ENCODE results near the gene KRTAP4-3. TPM values are rescaled to one million over a fixed set of nuclear protein-coding genes. Genes with fewer than 3 reads are reported as not detected.

KRTAP4-3 gene
- polyA plus RNA-seq, 3 donors, result not detected

GRCh38 chr17:41184480-41184961 is 16.5 kb upstream of the KRTAP4-3 start, which contains the start of gene KRTAP4-1:
TSS of gene KRTAP4-1 (minus strand) at chr17:41184911. CDS start at chr17:41184854, 57 bp downstream.
- no peak within 1 kb of the TSS for H3K4me2 ChIP-seq (replicated peaks; ENCODE audit: extremely low read depth, low read length, poor library complexity, severe bottlenecking)
- H3K4me1 Mint-ChIP-seq, result no peaks in the 10 kb centered on the region
- no peak for TF ChIP-seq CTCF (IDR thresholded peaks at IDR 0.05)
- no peak within 1 kb of the TSS for H2AFZ ChIP-seq (ENCODE audit: insufficient read depth, low read depth, low read length, poor library complexity, severe bottlenecking)
- no peaks in the 10 kb centered on the region for H4K20me1 ChIP-seq (ENCODE audit: insufficient read depth, low read length)
- no peaks in the 10 kb centered on the region for H3K36me3 Mint-ChIP-seq
- no peak within 1 kb of the TSS for H3K27ac Mint-ChIP-seq
- H3K27ac ChIP-seq (ENCODE audit: low read depth in 1 of 2, low read length in 2 of 2), result no peak within 1 kb of the TSS
- peaks cover 0 to 2% (median 0%) of the 10 kb centered on the region in 7 donors for H3K9me3 Mint-ChIP-seq
- no peak within 1 kb of the TSS for H3K4me3 ChIP-seq (replicated peaks in 1 of 3; ENCODE audit: low read depth in 2 of 3, low read length in 3 of 3)
- H3K36me3 ChIP-seq (replicated peaks in 1 of 2; ENCODE audit: control insufficient read depth in 1 of 2, insufficient read depth in 2 of 2, low read length in 2 of 2), result no peaks in the 10 kb centered on the region
- H3K9ac ChIP-seq (ENCODE audit: insufficient read depth, low read length, poor library complexity, severe bottlenecking), result no peak within 1 kb of the TSS
- peaks cover 6 to 8% (median 8%) of the 10 kb centered on the region in 3 donors for H3K27me3 Mint-ChIP-seq (ENCODE audit: low read depth in 3 of 3)
- no peaks in the 10 kb centered on the region for H3K4me1 ChIP-seq (ENCODE audit: control insufficient read depth in 1 of 2, insufficient read depth in 2 of 2, low read length in 2 of 2)
- 93% methylated on average over 8 of the region's 9 CpGs for WGBS (ENCODE audit: insufficient coverage)
- H3K4me3 Mint-ChIP-seq, result no peak within 1 kb of the TSS
- no peaks in the 10 kb centered on the region for H3K9me3 ChIP-seq (replicated peaks in 1 of 2; ENCODE audit: control insufficient read depth in 1 of 2, insufficient read depth in 1 of 2, low read length in 2 of 2)
- intact Hi-C loops (cut with micrococcal nuclease), result no loop called here
- H3K79me2 ChIP-seq (ENCODE audit: insufficient read depth, low read length), result no peaks in the 10 kb centered on the region
- no peak for DNase-seq
- H3K27me3 ChIP-seq (ENCODE audit: control insufficient read depth in 2 of 2, insufficient read depth in 2 of 2, low read length in 2 of 2), result peaks cover 0 to 3% of the 10 kb centered on the region in 2 donors

GRCh38 chr17:41178843-41179616 is 11.0 kb upstream of the KRTAP4-3 start:
- Histone ChIP-seq H3K9me3 (replicated peaks in 1 of 2; ENCODE audit: control insufficient read depth in 1 of 2, insufficient read depth in 1 of 2, low read length in 2 of 2) (no peaks in the 10 kb centered on the region), H3K4me1 (ENCODE audit: control insufficient read depth in 1 of 2, insufficient read depth in 2 of 2, low read length in 2 of 2) (peaks cover 0 to 10% of the 10 kb centered on the region in 2 donors), H3K79me2 (ENCODE audit: insufficient read depth, low read length) (no peaks in the 10 kb centered on the region), H3K27me3 (ENCODE audit: control insufficient read depth in 2 of 2, insufficient read depth in 2 of 2, low read length in 2 of 2) (no peaks in the 10 kb centered on the region), H3K4me3 (replicated peaks in 1 of 3; ENCODE audit: low read depth in 2 of 3, low read length in 3 of 3) (no peak overlapping the region), H2AFZ (ENCODE audit: insufficient read depth, low read depth, low read length, poor library complexity, severe bottlenecking) (no peak overlapping the region), H3K9ac (ENCODE audit: insufficient read depth, low read length, poor library complexity, severe bottlenecking) (no peak overlapping the region), H3K4me2 (replicated peaks; ENCODE audit: extremely low read depth, low read length, poor library complexity, severe bottlenecking) (no peak overlapping the region), H4K20me1 (ENCODE audit: insufficient read depth, low read length) (no peaks in the 10 kb centered on the region), H3K36me3 (replicated peaks in 1 of 2; ENCODE audit: control insufficient read depth in 1 of 2, insufficient read depth in 2 of 2, low read length in 2 of 2) (no peaks in the 10 kb centered on the region), H3K27ac (ENCODE audit: low read depth in 1 of 2, low read length in 2 of 2) (no peak overlapping the region)
- peaks cover 0 to 2% (median 0%) of the 10 kb centered on the region in 7 donors for H3K9me3 Mint-ChIP-seq
- WGBS (ENCODE audit: insufficient coverage), result no CpG with 5 or more reads among the region's 1 CpG
- no peak overlapping the region for H3K27ac Mint-ChIP-seq
- DNase-seq, result no peak
- TF ChIP-seq CTCF (IDR thresholded peaks at IDR 0.05), result no peak
- H3K4me1 Mint-ChIP-seq, result peaks cover 17% of the 10 kb centered on the region
- H3K27me3 Mint-ChIP-seq (ENCODE audit: low read depth in 3 of 3), result peaks cover 0 to 4% (median 3%) of the 10 kb centered on the region in 3 donors
- no peaks in the 10 kb centered on the region for H3K36me3 Mint-ChIP-seq
- no peak overlapping the region for H3K4me3 Mint-ChIP-seq
- intact Hi-C loops (cut with micrococcal nuclease), result no loop called here

Data from CD14-positive monocyte (primary cell).